AG09309 (cell line): ENCODE results near the gene SLC16A7.

Experiments
- DNase-seq: peaks from one replicate; pipeline ENCODE4 v3.0.0-alpha.2; 2010; ENCODE audit warnings: low read depth
- H3K4me3 ChIP-seq: 2 replicates; pipeline ENCODE4 v1.5.1; 2011; ENCODE audit warnings: mild to moderate bottlenecking, low read depth, low read length, moderate library complexity; ENCODE audit not compliant: control insufficient read depth
- TF ChIP-seq, protein P1 (sequence below): IDR thresholded peaks from 2 replicates; pipeline ENCODE4 v1.5.1; 2011; ENCODE audit warnings: mild to moderate bottlenecking, low read depth, low read length, inconsistent platforms; ENCODE audit not compliant: insufficient read depth, control insufficient read depth; ENCODE audit errors: missing control alignments

Gene SLC16A7

DNA sequence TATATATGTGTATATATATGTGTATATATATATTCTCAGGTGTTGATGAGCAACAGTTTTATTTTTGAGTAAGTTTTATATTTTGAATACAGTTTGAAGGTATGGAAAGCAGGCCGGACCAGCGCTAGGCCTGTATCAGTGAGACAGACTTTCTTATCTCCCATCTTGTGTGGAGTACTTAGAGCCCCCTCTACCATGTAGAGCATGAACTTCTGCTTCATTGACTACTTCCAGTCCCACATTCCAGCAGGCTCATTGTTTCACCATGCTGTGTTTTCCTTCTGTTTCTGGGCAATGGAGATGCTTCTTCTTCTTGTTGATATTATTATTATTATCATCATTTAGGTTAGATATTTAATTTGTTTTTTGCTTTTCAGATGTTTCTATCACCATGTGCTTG is 76.4 kb downstream of the SLC16A7 start:
- H3K4me3 ChIP-seq = no peak overlapping the region
- TF ChIP-seq, protein P1, sequence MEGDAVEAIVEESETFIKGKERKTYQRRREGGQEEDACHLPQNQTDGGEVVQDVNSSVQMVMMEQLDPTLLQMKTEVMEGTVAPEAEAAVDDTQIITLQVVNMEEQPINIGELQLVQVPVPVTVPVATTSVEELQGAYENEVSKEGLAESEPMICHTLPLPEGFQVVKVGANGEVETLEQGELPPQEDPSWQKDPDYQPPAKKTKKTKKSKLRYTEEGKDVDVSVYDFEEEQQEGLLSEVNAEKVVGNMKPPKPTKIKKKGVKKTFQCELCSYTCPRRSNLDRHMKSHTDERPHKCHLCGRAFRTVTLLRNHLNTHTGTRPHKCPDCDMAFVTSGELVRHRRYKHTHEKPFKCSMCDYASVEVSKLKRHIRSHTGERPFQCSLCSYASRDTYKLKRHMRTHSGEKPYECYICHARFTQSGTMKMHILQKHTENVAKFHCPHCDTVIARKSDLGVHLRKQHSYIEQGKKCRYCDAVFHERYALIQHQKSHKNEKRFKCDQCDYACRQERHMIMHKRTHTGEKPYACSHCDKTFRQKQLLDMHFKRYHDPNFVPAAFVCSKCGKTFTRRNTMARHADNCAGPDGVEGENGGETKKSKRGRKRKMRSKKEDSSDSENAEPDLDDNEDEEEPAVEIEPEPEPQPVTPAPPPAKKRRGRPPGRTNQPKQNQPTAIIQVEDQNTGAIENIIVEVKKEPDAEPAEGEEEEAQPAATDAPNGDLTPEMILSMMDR = no peak
- no peak for DNase-seq

DNA sequence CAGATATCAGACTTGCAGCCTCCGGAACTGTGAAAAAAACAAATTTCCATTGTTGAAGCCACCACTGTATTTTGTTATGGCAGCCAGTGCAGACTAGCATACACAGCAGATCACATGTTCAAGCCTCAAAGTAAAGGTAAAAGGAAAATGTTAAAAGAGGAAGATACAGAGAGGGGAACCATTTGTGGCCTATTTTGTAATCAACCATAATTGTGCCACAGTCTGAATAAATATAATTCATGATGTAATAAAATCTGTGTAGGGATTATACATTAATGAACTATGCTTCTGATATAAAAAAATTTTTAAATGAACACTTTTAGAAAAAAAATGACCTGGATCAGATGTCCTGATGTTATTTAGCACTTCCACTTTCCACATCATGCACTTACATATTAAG is 79.6 kb downstream of the SLC16A7 start:
- no peak for DNase-seq
- no peak overlapping the region for H3K4me3 ChIP-seq
- TF ChIP-seq, protein P1 = no peak

DNA sequence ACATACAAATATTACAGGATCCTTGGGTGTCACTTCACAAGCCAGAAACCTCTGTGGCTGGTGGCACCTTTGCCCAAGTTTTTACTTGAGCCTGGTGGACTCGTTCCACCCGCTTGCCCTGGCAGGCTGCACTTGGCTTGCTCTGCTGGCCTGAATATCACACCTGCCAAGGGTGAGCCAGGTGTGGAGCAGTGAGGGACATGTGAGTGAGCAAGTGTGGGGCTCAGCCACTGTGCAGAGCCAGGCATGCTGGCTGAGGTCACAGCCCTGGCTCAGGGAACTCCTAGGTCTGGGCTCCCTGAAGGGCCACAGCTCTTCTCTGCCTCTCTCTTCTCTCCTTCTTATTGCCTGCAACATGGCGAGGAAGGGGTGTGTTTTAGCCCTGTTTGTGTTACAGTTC is 82.0 kb downstream of the SLC16A7 start:
- TF ChIP-seq, protein P1 = no peak
- no peak for DNase-seq
- H3K4me3 ChIP-seq = no peak overlapping the region

DNA sequence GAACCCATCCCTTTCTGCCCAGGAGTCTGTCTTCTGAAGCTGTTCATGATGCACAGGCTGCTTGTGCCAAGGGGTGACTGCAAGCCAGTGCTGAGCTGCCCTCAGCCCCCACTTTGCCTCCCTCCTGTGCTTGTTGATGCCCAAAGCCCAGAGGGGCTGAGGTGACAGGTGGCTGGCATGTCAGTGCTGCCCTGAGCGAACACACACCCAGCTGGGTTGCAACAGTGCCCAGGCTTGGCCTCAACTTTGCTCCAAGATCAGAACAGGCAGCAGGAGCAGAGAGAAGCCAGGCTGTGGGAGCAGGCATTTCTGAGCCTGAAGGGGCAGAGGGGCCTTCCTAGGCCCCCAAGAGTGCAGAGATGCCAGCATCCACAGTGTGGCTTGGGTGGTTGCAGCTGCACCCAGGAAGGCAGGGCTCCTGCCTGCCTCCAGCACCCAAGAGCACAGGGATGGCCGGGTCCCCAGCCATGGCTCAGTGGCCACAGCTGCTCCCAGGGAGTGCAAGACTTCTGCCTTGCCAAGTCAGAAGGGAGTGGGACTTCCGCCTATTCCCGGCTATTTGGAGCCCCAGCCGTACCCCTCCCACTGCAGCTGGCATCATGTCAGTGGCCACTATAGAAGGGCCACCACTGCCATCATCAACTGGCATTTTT is 83.1 kb downstream of the SLC16A7 start:
- TF ChIP-seq, protein P1 = no peak
- no peak overlapping the region for H3K4me3 ChIP-seq
- no peak for DNase-seq

DNA sequence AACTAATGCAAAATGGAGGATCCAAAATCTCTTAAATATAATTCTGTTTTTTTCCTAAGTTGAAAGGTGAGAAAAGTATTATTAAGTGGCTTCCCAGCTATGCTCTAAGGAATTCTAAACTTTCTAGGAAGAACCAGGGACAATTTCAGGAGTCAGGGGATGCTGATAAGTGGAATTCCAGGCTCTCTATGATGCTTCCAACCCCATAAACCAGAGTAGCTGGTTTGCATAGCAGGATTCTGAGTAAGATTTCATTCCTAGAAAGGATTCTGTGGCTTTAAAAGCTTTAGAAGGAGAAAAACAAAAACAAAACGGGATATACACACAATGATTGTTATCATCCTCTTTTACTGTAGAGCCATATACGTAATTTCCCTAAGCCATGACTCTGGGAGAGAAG is 93.9 kb downstream of the SLC16A7 start:
- no peak overlapping the region for H3K4me3 ChIP-seq
- no peak for DNase-seq
- TF ChIP-seq, protein P1 = no peak

DNA sequence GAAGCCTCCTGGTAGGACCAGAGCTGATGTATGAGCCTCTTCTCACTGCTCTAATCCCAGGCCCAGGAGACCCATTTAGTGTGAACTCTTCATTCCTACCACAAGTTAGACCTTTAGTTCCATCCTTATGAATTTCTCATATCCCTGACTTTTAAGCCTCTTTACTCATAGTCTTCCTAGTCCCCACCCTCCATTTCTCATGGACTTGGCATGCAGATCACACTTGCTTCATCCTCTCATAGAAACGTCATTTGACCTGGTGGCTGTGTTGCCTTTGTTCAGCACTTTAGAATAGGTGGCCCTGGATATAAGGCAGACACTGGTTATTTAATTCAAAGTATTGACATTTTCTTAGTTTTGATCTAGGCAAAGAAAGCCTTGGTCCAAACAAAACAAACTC is 99.5 kb downstream of the SLC16A7 start:
- H3K4me3 ChIP-seq = no peak overlapping the region
- TF ChIP-seq, protein P1 = no peak
- peak; percentile 17 for DNase-seq
